C4-2B (cell line): ENCODE data around the gene NMNAT2.

Source experiments
- H3K27ac ChIP-seq: fragments of 450-650 bp; 2 replicates; pipeline ENCODE4 v1.5.1; 2017
- CTCF ChIP-seq: fragments of 450-650 bp; conservative IDR thresholded peaks from 2 replicates; pipeline ENCODE4 v1.5.1; 2017; ENCODE audit warnings: mild to moderate bottlenecking
- ZFX ChIP-seq: fragments of 450-650 bp; IDR thresholded peaks from 2 replicates; pipeline ENCODE4 v1.6.1; 2017

The NMNAT2 gene

GRCh38 chr1:183346276-183346732, 71.9 kb downstream of the NMNAT2 start:
- no peak overlapping the region for H3K27ac ChIP-seq
- TF ChIP-seq ZFX (no peak), CTCF (no peak)

GRCh38 chr1:183339556-183340167, 78.5 kb downstream of the NMNAT2 start:
- H3K27ac ChIP-seq = no peak overlapping the region
- TF ChIP-seq CTCF (no peak), ZFX (no peak)

- TF ChIP-seq CTCF (no peak), ZFX (no peak)
- no peak overlapping the region for H3K27ac ChIP-seq
Measured at GRCh38 chr1:183331091-183331742, 87.0 kb downstream of the NMNAT2 start.

- no peak overlapping the region for H3K27ac ChIP-seq
- no peak for TF ChIP-seq ZFX
Measured at GRCh38 chr1:183330335-183330734, 87.8 kb downstream of the NMNAT2 start.

GRCh38 chr1:183328371-183328770, 89.8 kb downstream of the NMNAT2 start:
- no peak overlapping the region for H3K27ac ChIP-seq
- TF ChIP-seq ZFX (no peak), CTCF (no peak)

GRCh38 chr1:183327434-183328290, 90.5 kb downstream of the NMNAT2 start:
- H3K27ac ChIP-seq = no peak overlapping the region
- TF ChIP-seq CTCF = no peak
- TF ChIP-seq ZFX = no peak

- TF ChIP-seq ZFX = no peak
- no peak for TF ChIP-seq CTCF
Measured at GRCh38 chr1:183323849-183324683, 94.1 kb downstream of the NMNAT2 start.

More at GRCh38 chr1:183323849-183324683, 94.1 kb downstream of the NMNAT2 start:
- H3K27ac ChIP-seq = no peak overlapping the region
